Naive thymus-derived CD8-positive, alpha-beta T cell (primary cell): ENCODE results near the gene ALDH1A1. TPM values are rescaled to one million over a fixed set of nuclear protein-coding genes. Genes with fewer than 3 reads are reported as not detected.

ENCODE experiments used
- ATAC-seq, 2 donors: fragments of 150-1000 bp; cut with Tn5 transposase in 1 of 2; sonication (Bioruptor Pico), chemical (Tn5 transposase) in 1 of 2; 1 replicate in 1 of 2; 2 replicates in 1 of 2; pipeline ENCODE4 v1.10.0; 2021; ENCODE audit warnings: mild to moderate bottlenecking in 2 of 2, moderate library complexity in 2 of 2
- POLR2A ChIA-PET: fragments of 350-600 bp; sonication (Branson Sonifier 250); formaldehyde crosslinking; loops from one replicate; lab custom pipeline; 2021; ENCODE audit warnings: antibody characterized with exemption; lab: Charles Lee
- DNase-seq, 10 donors: peaks; one replicate each; pipeline versions ENCODE4 v3.0.0 to v3.0.0-alpha.2; 2020 to 2022
- H3K27ac Mint-ChIP-seq, 10 donors: one replicate each; pipeline ENCODE4 v1.8.0; 2020 to 2022; ENCODE audit warnings: mild to moderate bottlenecking in 10 of 10, mixed read lengths in 10 of 10, moderate library complexity in 4 of 10, inconsistent platforms in 1 of 10
- H3K27me3 Mint-ChIP-seq, 5 donors: one replicate each; pipeline ENCODE4 v1.8.0; 2021 to 2022; ENCODE audit warnings: mixed read lengths in 5 of 5
- H3K36me3 Mint-ChIP-seq, 3 donors: one replicate each; pipeline ENCODE4 v1.8.0; 2020 to 2022; ENCODE audit warnings: mixed read lengths in 3 of 3, mild to moderate bottlenecking in 2 of 3, inconsistent platforms in 1 of 3
- H3K4me1 Mint-ChIP-seq, 4 donors: one replicate each; pipeline ENCODE4 v1.8.0; 2021 to 2022; ENCODE audit warnings: mixed read lengths in 4 of 4
- H3K4me3 Mint-ChIP-seq, 10 donors: one replicate each; pipeline ENCODE4 v1.8.0; 2020 to 2022; ENCODE audit warnings: mild to moderate bottlenecking in 10 of 10, mixed read lengths in 10 of 10, moderate library complexity in 6 of 10, inconsistent platforms in 1 of 10
- H3K9me3 Mint-ChIP-seq, 9 donors: one replicate each; pipeline ENCODE4 v1.8.0; 2020 to 2022; ENCODE audit warnings: mixed read lengths in 9 of 9, mild to moderate bottlenecking in 3 of 9, inconsistent platforms in 1 of 9, moderate library complexity in 1 of 9
- polyA plus RNA-seq, 3 donors: library from polyadenylated mRNA; unstranded; fragments of 300-500 nt; fragmentation: Illumina TruSeq; gene quantifications; one replicate each; pipeline ENCODE4 v1.2.3, GENCODE V29; 2021
- total RNA-seq, 8 experiments: library from RNA in 2 of 8; stranded (reverse) in 2 of 8; gene quantifications; one replicate each; pipeline ENCODE4 v1.2.3 and lab custom pipeline; 2021 to 2026

Gene ALDH1A1
- under 1 TPM; 0.23 to 0.30 TPM for total RNA-seq
- under 1 TPM in 1 of 3 donors, not detected in 2; 0.11 TPM for polyA plus RNA-seq
- total RNA-seq (lab: John Stamatoyannopoulos, UW) = 0 to 0.07 (median 0) reads per million in 6 experiments

- peak in 1 of 10 donors; percentile 1 for DNase-seq
- peak in 1 of 2 donors; percentile 25 for ATAC-seq
- peaks cover 0 to 27% (median 15%) of the 10 kb centered on the region in 4 donors for H3K4me1 Mint-ChIP-seq
These were observed at the start of gene ALDH1A1 for GRCh38 chr9:72952914-72953313. Gene ALDH1A1, minus strand, starts transcription at chr9:72953053. Its CDS starts 53 bp downstream, at chr9:72953000.

GRCh38 chr9:73001860-73002259, 49.0 kb upstream of the ALDH1A1 start:
- Mint-ChIP-seq H3K9me3 (peaks cover 0 to 2% (median 0%) of the 10 kb centered on the region in 9 donors), H3K4me1 (peaks cover 0 to 7% (median 3%) of the 10 kb centered on the region in 4 donors), H3K4me3 (no peak overlapping the region), H3K27me3 (peaks cover 4 to 24% (median 14%) of the 10 kb centered on the region in 5 donors), H3K27ac (no peak overlapping the region), H3K36me3 (no peaks in the 10 kb centered on the region)
- DNase-seq (no peak), ATAC-seq (no peak)
- POLR2A ChIA-PET = no interaction called here

More at GRCh38 chr9:72952914-72953313, at the start of gene ALDH1A1:
- POLR2A ChIA-PET = no interaction called here
- Mint-ChIP-seq H3K9me3 (peaks cover 0 to 6% (median 0%) of the 10 kb centered on the region in 9 donors), H3K36me3 (peaks cover 0 to 4% (median 0%) of the 10 kb centered on the region in 3 donors), H3K27ac (peak within 1 kb of the TSS in 1 of 10 donors; percentile 24), H3K27me3 (peaks cover 11 to 50% (median 19%) of the 10 kb centered on the region in 5 donors), H3K4me3 (peak within 1 kb of the TSS in 7 of 10 donors; percentile 1 to 66 (median 31))

GRCh38 chr9:72998363-72998762, 45.5 kb upstream of the ALDH1A1 start:
- no peak overlapping the region for H3K4me3 Mint-ChIP-seq
- POLR2A ChIA-PET = no interaction called here
- DNase-seq (no peak), ATAC-seq (no peak)
- H3K4me1 Mint-ChIP-seq = peaks cover 0 to 7% (median 3%) of the 10 kb centered on the region in 4 donors
- peaks cover 0 to 2% (median 0%) of the 10 kb centered on the region in 9 donors for H3K9me3 Mint-ChIP-seq
- peaks cover 0 to 5% (median 0%) of the 10 kb centered on the region in 5 donors for H3K27me3 Mint-ChIP-seq
- no peaks in the 10 kb centered on the region for H3K36me3 Mint-ChIP-seq
- H3K27ac Mint-ChIP-seq = no peak overlapping the region

GRCh38 chr9:72997387-72997995, 44.6 kb upstream of the ALDH1A1 start:
- Mint-ChIP-seq H3K27ac (peak overlapping the region in 1 of 10 donors; percentile 65), H3K27me3 (peaks cover 0 to 5% (median 0%) of the 10 kb centered on the region in 5 donors), H3K36me3 (no peaks in the 10 kb centered on the region), H3K4me1 (peaks cover 0 to 7% (median 3%) of the 10 kb centered on the region in 4 donors), H3K4me3 (no peak overlapping the region), H3K9me3 (peaks cover 0 to 2% (median 0%) of the 10 kb centered on the region in 9 donors)
- DNase-seq = no peak
- POLR2A ChIA-PET = no interaction called here
- peak in 1 of 2 donors; percentile 29 for ATAC-seq

GRCh38 chr9:72996684-72997314, 43.9 kb upstream of the ALDH1A1 start:
- Mint-ChIP-seq H3K9me3 (peaks cover 0 to 2% (median 0%) of the 10 kb centered on the region in 9 donors), H3K27me3 (peaks cover 0 to 5% (median 0%) of the 10 kb centered on the region in 5 donors), H3K4me1 (peaks cover 0 to 7% (median 3%) of the 10 kb centered on the region in 4 donors), H3K36me3 (no peaks in the 10 kb centered on the region), H3K27ac (no peak overlapping the region), H3K4me3 (no peak overlapping the region)
- ATAC-seq = no peak
- DNase-seq = no peak
- POLR2A ChIA-PET = no interaction called here

- Mint-ChIP-seq H3K36me3 (no peaks in the 10 kb centered on the region), H3K4me3 (no peak overlapping the region), H3K27ac (no peak overlapping the region), H3K9me3 (no peaks in the 10 kb centered on the region), H3K4me1 (peaks cover 0 to 7% (median 3%) of the 10 kb centered on the region in 4 donors), H3K27me3 (peaks cover 0 to 5% (median 0%) of the 10 kb centered on the region in 5 donors)
- ATAC-seq (no peak), DNase-seq (no peak)
- POLR2A ChIA-PET = no interaction called here
These were observed 43.3 kb upstream of the ALDH1A1 start for GRCh38 chr9:72996114-72996513.

- H3K9me3 Mint-ChIP-seq = no peaks in the 10 kb centered on the region
- peaks cover 0 to 7% (median 3%) of the 10 kb centered on the region in 4 donors for H3K4me1 Mint-ChIP-seq
- no peaks in the 10 kb centered on the region for H3K36me3 Mint-ChIP-seq
- DNase-seq (no peak), ATAC-seq (no peak)
- POLR2A ChIA-PET = no interaction called here
- H3K4me3 Mint-ChIP-seq = no peak overlapping the region
- no peak overlapping the region for H3K27ac Mint-ChIP-seq
- peaks cover 0 to 5% (median 0%) of the 10 kb centered on the region in 5 donors for H3K27me3 Mint-ChIP-seq
These were observed 42.5 kb upstream of the ALDH1A1 start for GRCh38 chr9:72995131-72996024.

GRCh38 chr9:72991772-72992171, 38.9 kb upstream of the ALDH1A1 start:
- H3K4me1 Mint-ChIP-seq = no peaks in the 10 kb centered on the region
- no peak overlapping the region for H3K4me3 Mint-ChIP-seq
- no peaks in the 10 kb centered on the region for H3K9me3 Mint-ChIP-seq
- DNase-seq = no peak
- no peak for ATAC-seq
- no peak overlapping the region for H3K27ac Mint-ChIP-seq
- POLR2A ChIA-PET = no interaction called here
- peaks cover 0 to 3% (median 0%) of the 10 kb centered on the region in 5 donors for H3K27me3 Mint-ChIP-seq
- no peaks in the 10 kb centered on the region for H3K36me3 Mint-ChIP-seq

- no peaks in the 10 kb centered on the region for H3K9me3 Mint-ChIP-seq
- ATAC-seq (no peak), DNase-seq (no peak)
- H3K4me3 Mint-ChIP-seq = no peak overlapping the region
- H3K36me3 Mint-ChIP-seq = no peaks in the 10 kb centered on the region
- H3K27ac Mint-ChIP-seq = no peak overlapping the region
- peaks cover 0 to 5% (median 0%) of the 10 kb centered on the region in 5 donors for H3K27me3 Mint-ChIP-seq
- POLR2A ChIA-PET = no interaction called here
- no peaks in the 10 kb centered on the region for H3K4me1 Mint-ChIP-seq
These were observed 37.7 kb upstream of the ALDH1A1 start for GRCh38 chr9:72990397-72991182.

GRCh38 chr9:72986522-72987116, 33.8 kb upstream of the ALDH1A1 start:
- Mint-ChIP-seq H3K36me3 (no peaks in the 10 kb centered on the region), H3K27ac (no peak overlapping the region), H3K4me1 (no peaks in the 10 kb centered on the region), H3K4me3 (no peak overlapping the region), H3K27me3 (peaks cover 0 to 4% (median 2%) of the 10 kb centered on the region in 5 donors), H3K9me3 (no peaks in the 10 kb centered on the region)
- ATAC-seq (no peak), DNase-seq (no peak)
- POLR2A ChIA-PET = no interaction called here

- DNase-seq (no peak), ATAC-seq (no peak)
- H3K4me3 Mint-ChIP-seq = no peak overlapping the region
- H3K4me1 Mint-ChIP-seq = no peaks in the 10 kb centered on the region
- no peaks in the 10 kb centered on the region for H3K36me3 Mint-ChIP-seq
- no peak overlapping the region for H3K27ac Mint-ChIP-seq
- POLR2A ChIA-PET = no interaction called here
- peaks cover 0 to 7% (median 2%) of the 10 kb centered on the region in 5 donors for H3K27me3 Mint-ChIP-seq
- no peaks in the 10 kb centered on the region for H3K9me3 Mint-ChIP-seq
These were observed 32.9 kb upstream of the ALDH1A1 start for GRCh38 chr9:72985746-72986145.
